Stimulated activated CD8-positive, alpha-beta memory T cell treated with anti-CD3 and anti-CD28 coated beads, Interleukin-12 subunit alpha, Interleukin-12 subunit beta, amount 100 ng/mL, for 1 hour (primary cell): ENCODE data around the gene NEMP2.
"Not testable (repeated sequence)": the region's sequence is repeated elsewhere in the genome, so short reads cannot be mapped to it uniquely, and the experiment has no call there.

Source experiments
- DNase-seq: peaks from one replicate; pipeline ENCODE4 v3.0.0-alpha.2; 2020; ENCODE audit warnings: low read depth

Gene NEMP2

DNA sequence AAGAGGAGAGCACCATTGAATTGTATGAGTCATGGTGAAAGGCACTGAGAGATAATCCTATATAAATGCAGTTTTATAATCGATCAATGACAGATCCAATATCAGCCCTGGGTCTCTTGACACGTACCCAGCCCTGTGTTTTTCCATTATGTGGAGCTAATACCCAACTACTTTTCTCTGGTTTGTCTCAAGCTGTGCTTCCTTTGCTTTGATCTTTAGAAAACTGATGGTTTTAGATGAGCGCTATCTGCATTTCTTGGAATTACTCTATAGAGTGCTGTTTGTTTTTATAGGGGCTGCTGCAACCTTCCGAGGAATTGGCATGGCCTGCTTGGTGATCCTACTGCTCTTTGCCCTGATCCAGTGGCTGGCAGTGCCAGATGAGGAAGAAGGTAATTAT lies 45.0 kb downstream of the NEMP2 start:
- DNase-seq = no peak

DNA sequence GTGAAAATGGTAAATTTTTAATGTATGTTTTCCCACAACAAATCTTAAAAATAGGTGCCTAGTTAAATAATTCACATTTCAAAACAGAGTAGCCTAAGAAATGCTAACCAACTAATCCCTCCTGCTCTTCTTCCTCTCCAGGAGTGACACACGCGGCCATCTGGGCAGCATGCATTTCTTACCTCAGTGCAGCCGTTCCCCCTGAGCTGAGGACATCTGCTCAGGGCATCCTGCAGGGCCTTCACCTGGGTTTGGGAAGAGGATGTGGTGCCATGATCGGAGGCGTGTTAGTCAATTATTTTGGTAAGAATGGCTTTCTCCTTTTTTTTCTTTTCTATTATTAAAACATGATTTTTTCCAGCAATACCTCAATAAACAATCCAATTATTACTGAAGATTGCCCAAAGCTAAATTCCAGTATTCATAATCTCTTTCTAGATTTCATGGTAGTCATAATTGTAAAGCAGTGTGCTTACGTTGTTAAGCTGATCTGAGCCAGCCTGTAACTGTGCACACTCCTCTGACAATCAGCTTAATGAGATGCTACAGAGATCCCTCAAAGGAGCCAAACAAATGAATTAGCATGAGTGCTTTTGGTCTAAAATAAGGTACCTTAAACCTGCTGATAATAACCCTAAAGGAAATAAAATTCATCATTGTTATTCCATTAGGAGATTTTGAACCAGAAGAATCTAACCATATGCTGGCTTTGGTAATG lies 45.8 kb downstream of the NEMP2 start:
- no peak for DNase-seq

DNA sequence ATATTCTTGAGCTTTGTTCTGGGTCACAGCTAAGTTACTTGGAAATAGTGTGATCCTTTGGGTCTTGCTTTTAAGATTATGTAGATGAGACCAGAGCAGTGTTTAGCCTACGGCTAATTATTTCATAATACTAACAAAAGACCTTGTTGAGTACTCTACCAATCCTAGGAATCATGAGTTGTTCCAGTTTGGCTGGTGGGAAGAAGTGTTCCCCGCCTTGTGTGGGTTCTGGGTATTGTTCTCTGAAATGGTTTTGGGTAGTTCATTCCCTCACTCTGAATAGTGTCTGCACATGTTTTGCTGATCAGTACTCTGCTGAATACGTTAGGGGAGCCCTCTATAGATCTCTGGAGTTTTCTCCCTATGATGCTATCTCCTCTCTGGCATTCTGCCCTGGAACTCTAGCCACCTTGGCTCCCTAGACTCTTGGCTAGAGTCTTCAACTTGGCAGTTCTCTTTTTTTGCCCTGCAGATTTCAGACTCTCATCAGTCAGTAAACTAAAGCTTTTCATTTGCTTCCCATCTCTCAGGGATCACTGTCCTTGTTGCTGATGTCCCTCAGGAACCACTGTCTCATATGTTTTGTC lies 48.4 kb downstream of the NEMP2 start:
- no peak for DNase-seq

DNA sequence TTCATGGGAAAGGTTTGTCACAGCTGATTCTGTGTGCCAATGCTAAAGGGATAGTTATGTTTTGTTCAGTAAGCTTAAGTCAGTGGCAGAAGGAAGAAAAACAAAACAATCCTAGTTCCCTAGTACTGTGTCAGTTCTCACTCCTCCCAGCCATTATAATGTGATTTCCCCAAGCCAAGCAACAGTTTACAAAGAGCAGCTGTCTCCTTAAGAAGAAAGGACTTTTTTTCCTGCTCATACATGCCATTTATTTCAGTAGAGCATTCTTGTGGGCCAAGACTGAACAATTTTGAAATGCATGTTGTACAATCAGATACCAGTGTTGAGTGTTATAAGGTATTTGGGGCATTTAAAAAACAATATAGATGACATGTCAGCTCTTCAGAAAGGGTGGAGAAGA lies 52.1 kb downstream of the NEMP2 start:
- DNase-seq = no peak

DNA sequence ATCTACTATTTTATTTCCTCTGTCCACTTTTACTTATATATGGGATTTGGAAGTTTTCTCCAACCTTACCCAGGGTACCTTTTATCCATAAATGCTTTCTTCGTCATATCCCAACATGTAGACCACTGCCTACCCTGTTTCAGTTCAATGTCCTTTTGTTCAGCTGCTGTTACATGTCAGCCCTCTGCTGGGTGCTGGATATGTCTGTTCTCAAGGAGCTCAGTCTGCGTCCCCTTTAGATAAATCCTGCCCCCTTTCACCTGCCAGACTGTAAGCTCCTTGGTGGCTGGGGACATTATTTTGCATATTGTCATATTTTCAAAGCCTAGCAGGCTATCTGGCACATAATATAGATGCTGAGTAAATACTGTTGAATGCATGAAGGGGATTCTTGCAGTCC lies 53.2 kb downstream of the NEMP2 start:
- DNase-seq = no peak

DNA sequence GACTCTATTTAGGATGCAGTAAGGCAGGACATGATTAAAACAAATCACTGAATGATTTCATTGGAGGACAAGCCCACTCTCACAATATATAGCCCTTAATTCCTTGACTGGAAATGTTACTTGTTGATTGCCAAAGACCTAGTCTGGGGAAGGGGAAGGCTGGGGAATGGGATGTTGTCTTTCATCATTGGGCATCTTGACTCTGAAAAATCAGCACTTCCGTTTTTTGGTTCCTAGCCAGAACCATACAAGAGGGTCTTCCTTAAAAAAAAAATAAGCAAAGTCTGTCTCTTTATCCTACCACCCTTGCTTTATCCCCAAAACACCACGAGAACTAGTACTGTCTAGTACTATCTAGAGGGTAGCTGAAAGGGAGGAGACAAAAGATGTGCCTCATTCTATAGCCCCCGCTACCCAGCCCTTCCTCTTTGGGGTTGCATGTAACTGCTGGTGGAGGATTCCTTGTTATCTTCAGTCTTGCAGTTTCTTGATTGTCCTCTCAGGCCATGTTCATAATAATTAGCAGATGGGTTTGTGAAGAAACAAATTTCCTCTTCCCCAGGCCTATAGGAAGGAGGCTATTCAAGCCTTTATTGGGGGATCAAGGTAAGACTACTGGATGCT lies 55.8 kb downstream of the NEMP2 start:
- DNase-seq = no peak

DNA sequence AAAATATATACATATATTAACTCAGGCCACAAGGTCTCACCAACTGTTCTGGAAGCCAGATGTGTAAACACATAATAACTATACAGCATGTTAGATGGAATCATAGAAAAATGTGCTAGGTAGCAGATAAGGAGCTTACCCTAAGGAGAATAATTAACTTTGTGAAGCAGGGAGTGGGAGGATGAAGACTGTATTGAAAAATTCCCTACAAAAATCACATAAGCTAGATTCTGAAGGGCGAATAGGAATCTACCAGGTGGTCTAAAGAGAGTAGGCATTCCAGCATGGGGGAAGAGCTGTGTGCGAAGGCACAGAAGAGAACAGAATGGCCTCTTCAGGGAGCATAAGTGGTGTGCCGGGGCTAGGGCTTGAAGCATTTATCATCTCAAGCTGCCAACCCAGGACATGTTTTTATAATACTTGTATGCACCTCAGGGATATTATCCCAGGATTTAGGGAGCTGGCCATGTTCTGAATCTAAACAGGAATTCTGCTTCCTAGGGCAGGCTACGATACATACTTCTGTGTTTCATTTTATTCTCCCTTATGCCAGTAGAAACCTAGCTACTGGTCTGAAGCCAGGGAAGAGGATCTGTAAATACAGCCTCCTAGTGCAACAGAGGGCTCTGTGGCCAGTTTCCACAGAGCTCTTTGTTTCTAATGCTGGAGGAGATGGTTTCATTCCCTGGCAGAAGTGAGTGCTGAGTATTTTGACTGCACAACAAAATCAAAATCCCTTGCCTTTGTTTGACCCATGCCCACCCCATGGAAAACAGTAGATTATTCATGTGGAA lies 56.7 kb downstream of the NEMP2 start:
- no peak for DNase-seq

DNA sequence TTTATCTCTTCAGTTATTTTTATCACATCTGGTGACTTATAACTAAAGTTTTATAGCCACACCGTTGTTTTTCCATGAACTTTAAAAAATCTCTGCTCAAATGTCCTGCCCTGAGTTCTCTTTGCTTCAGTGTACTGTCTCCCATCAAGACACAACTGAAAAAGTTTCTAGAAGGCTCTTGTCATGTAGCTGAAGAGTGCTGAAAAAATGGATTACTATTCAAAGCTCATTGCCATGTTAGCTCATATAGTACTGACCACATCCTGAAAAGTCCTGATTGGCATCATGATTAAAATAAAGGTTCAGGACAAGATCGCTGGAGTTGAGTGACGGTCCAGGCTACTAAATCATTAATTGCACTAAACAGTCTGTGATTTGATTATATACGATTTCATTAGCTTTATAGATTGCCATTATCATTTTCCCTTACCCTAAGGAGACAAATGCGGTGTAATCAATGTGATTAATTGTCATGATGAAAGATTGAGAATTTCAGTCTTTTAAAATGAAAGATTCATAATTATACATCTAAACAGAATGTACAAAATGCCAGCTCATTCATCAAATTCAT lies 64.2 kb downstream of the NEMP2 start:
- DNase-seq = no peak

DNA sequence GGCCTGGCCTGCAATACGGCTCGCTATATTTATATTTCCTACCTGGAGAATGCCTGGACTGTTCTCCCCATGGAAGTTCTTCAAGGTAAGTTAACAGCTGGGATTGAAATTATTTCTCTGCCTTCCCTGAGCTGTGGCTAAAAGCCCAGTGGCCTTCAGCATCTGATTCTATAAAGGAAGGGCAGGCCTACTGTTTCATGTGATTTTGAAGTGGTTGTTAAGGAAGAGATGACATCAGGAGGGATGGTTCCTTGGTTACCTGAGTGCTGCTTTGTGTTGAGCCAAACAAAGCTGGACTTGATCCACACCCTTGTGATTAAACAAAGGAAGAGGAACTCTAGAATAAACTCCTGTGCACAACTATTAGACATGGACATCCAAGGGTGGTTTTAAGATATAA lies 64.8 kb downstream of the NEMP2 start:
- no peak for DNase-seq

DNA sequence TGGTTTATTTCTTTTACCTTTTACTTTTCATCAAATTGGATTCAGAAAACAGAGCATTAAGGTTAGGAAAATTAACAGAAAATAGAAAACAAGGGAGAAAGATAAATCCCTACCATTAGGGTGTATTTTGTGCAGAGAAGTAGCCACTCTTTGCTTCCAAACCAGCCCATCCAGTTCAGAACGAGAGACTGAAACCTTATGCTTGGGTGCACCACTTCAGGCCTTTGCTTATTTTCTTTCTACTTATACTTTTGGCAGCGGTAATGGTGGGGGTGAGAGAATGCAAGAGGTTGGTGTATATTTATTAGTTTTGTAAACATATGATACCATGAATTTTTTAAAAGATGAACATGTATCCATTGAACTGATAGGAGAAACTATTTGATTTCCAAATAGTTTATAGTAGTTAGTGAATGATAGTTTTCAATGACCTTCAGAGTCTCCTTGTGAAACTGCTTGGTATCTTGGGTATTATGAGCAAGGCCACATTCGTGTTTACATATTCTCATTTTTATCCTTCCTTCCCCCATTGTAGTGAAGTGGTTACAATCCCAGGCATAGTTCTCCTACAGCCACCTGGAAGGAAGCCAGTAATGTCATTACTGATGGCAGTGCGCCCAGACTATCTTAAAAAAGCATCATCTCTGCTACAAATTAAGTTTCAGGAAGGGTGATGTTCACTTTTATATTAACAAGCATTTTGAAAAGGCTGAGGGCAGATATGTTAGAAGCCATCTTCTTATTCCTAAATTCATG lies 65.5 kb downstream of the NEMP2 start:
- DNase-seq = no peak

DNA sequence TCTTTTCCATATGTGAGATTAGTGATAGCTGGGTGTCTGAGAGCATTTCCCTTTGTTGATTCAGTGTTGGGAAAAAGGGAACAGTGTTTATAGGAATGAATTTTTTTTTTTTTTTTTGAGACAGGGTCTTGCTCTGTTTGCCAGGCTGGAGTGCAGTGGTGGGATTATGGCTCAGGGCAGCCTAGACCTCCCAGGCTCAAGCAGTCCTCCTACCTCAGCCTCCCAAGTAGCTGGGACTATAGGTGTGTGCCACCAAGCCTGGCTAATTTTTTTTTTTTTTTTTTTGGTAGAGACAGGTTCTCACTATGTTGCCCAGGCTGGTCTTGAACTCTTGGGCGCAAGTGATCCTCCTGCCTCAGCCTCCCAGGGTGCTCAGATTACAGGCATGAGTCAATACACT lies 66.2 kb downstream of the NEMP2 start:
- not testable (repeated sequence) for DNase-seq

DNA sequence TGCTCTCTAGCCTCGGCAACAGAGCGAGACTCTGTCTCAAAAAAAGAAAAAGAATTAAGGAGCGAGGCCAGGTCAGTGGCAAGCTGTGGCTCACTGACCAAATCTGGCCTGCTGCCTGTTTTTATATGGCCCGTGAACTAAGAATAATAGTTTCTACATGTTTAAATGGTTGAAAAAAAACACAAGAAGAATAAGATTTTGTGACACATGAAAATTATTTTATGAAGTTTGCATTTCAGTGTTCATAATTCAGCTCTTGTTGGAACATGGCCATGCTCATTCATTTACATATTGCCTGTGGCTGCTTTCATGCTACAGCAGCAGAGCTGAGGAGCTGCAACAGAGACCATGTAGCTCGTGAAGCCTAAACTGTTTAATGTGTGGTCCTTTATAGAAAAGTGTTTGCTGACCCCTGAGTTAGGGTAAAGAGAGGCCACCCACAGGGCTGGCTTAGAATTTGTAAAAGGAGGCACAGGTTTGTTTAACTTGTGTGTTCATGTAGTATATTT lies 66.9 kb downstream of the NEMP2 start:
- no peak for DNase-seq

DNA sequence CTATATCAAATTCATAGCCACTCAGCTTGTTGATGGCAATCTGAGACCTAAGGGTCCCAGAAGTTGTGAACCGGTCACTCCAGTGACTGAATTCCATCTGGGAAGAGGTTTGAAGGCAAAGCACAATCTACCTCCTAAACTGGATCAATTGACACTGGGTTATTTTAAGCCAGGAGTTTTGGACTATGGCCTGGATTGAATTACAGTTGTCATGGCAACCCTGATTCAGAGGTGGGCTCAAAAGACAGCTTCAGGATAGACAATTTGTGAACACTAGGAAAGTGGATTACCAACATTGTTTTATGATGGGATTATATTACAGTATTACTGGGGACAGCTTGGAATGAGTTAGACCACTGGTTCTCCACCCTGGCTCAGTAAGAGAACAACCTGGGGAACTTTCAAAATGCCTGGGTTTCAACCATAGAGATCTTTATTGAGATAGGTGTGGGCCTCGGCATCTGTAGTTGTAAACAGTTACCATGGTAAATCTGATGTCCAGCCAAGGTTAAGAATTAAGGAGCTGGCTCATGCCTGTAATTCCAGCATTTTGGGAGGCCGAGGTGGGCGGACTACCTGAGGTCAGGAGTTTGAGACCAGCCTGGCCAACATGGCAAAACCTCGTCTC lies 67.6 kb downstream of the NEMP2 start:
- DNase-seq = no peak

DNA sequence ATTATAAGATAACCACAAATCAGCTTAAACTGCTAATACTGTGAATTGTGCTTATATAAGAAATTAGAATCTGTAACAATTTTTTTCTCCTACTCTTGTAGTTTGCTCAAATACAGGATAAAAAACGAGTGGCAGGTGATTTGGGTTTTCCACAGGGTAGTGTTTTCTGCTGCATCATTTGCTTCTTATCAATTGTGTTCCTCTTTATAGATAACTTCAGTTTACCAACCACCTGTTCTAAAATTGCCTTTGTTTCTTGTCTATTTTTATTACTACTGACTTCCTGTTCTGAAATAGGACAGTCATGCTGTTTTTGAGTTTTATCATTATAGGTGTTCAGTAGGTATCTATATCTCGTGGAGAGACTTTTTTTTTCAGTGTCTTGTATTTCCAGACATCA lies 69.5 kb downstream of the NEMP2 start:
- DNase-seq = no peak

DNA sequence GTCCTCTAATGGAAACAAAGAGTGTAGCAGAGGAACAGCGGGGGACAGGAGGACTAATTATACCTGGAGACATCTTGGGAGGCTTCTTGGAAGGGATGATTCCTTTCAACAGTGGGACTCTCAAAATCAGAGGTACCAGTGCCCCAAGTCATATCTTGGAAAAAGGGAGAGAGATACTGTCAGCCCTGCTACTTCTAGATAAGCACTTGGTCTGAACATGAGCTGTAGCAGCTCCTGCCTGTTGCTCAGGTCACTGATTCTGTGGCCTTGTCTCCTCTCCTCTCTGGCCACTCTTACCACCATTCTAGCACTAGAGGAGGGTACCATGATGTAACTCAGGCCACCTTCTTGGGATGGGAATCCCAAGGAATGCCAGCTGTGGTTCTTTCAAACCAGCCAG lies 71.9 kb downstream of the NEMP2 start:
- DNase-seq = no peak

DNA sequence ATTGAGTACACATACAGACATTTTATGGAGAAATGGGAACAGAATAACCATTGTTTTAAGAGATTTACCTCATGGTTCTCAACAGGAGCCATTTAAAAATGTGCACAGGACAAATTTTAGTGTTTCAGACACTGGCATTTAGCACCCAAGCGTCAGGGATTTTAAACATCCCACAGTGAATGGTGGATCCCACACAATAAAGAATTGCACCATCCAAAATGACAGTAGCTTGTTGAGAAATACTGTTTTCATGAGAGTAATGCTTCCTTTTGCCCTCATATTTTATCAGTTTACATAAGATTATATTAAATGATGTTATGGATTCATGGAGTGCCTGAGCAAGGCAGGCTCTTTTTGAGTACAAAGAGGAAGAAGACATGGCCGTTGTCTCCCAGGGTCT lies 72.3 kb downstream of the NEMP2 start:
- DNase-seq = no peak

DNA sequence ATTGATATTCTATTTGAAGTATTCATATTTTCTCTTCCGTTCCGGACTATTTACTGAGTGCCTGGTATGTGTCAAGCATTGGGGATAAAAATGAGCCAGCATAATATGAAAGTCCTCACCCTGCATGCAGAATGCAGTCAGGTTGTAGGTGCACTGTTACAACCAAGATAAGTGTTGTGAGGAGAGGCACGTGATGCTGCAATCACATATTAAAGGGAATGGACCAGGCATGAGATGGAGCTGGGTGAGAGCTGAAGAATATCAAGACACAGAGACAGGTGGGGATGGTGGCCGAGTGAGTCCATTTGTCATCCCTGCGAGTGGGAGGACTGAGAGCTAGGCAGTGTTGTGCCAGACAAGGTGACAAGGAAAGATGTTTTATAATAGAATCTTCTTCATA lies 74.0 kb downstream of the NEMP2 start:
- no peak for DNase-seq

DNA sequence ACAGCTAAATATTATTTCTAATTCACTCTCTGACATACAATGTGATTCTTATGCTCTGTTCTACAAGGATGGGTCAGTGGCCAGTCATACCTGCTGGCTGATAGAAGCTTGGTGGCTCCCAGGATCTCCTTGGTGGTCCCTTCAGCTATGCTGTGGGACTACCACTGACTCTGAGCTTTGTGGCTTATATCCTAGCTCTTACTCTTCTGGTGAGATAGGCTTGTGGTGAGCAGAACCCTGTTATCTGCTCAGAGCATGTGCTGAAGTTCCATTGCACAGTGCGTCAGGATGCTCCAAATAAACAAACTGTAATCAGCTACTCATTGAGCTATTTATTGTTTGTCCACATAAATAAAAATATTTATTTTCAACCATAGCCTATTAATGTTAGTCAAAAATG lies 74.6 kb downstream of the NEMP2 start:
- no peak for DNase-seq

DNA sequence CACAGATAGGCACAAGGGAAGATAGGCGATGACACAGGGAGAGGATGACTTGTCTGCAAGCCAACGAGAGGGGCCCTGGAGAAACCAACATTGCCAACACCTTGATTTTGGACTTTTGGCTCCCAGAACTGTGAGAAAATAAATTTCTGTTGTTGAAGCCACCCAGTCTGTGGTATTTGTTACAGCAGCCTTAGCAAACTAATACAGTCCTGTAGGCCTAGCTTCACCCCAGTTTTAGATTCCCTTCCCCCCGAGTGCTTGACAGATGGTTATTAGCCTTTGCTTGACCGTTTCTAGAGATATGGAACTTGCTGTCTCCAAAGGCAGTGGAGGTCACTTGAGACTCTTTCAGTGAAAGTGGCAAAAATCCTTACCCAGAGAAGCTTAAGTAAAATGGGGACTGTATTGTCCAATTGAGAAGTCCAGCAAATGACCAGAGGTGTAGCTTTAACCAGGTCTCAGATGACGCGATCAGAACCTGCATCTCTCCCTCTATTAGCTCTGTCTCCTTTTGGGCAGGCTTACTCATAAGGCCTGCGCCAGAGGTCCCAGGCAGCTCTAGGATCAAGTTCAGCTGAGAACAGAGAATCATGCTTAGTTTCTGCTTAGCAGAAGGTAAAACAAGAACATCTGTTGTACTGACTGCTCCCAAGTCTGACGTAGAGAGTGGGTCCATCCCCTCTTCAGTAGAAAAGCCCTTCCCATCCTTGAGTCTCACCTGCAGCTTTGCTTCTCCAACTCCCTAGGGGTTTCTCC lies 76.0 kb downstream of the NEMP2 start:
- no peak for DNase-seq

DNA sequence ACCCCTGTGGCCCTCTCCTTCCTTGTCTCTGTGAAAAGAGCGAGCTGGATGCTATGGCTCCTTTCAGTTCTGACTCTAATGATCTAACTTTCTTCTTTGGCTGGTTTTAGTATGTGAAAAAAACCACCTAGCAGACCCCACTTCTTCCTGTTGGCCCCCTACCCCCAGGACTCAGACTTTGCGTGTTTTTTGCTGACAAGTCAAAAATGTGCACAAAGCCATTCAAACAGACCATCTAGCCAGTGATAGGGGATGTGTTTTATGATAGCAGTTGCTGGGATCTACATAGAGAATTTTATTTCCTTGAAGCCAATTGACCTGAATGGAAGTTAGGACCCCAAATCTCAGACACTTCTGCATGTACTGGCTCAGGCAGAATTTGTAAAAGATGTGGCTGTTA lies 77.3 kb downstream of the NEMP2 start:
- no peak for DNase-seq
